ENCODE results near the gene XRCC1.

DNA sequence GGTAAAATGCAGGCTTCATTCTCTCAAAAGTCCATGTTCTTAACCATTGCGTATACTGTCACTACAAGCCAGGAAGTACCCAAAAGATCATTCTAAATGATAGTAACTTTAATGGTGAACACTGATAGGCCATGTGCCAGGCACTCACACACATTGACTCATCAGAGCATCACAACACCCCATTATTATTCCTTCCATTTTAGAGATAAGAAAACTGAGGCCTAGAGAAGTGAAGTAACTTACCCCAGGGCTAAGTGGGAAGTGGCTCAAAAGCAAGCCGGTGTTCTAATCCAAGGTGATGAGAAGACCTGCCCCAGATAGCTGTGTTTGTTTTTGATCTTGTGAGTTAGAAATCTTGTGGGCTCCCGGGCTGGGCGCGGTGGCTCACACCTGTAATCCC lies 69.4 kb downstream of the XRCC1 start:
- TF ChIP-seq, protein P1, sequence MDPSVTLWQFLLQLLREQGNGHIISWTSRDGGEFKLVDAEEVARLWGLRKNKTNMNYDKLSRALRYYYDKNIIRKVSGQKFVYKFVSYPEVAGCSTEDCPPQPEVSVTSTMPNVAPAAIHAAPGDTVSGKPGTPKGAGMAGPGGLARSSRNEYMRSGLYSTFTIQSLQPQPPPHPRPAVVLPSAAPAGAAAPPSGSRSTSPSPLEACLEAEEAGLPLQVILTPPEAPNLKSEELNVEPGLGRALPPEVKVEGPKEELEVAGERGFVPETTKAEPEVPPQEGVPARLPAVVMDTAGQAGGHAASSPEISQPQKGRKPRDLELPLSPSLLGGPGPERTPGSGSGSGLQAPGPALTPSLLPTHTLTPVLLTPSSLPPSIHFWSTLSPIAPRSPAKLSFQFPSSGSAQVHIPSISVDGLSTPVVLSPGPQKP (IDR thresholded peaks at IDR 0.05; ENCODE audit: low read depth, low read length): no peak
- TF ChIP-seq NFYA (IDR thresholded peaks at IDR 0.05; ENCODE audit: borderline replicate concordance, low read depth, low read length) (no peak), PAX8 (IDR thresholded peaks at IDR 0.05) (no peak), ZNF274 (IDR thresholded peaks at IDR 0.05; ENCODE audit: insufficient read depth, insufficient read length) (no peak)
- TF ChIP-seq, protein P2, sequence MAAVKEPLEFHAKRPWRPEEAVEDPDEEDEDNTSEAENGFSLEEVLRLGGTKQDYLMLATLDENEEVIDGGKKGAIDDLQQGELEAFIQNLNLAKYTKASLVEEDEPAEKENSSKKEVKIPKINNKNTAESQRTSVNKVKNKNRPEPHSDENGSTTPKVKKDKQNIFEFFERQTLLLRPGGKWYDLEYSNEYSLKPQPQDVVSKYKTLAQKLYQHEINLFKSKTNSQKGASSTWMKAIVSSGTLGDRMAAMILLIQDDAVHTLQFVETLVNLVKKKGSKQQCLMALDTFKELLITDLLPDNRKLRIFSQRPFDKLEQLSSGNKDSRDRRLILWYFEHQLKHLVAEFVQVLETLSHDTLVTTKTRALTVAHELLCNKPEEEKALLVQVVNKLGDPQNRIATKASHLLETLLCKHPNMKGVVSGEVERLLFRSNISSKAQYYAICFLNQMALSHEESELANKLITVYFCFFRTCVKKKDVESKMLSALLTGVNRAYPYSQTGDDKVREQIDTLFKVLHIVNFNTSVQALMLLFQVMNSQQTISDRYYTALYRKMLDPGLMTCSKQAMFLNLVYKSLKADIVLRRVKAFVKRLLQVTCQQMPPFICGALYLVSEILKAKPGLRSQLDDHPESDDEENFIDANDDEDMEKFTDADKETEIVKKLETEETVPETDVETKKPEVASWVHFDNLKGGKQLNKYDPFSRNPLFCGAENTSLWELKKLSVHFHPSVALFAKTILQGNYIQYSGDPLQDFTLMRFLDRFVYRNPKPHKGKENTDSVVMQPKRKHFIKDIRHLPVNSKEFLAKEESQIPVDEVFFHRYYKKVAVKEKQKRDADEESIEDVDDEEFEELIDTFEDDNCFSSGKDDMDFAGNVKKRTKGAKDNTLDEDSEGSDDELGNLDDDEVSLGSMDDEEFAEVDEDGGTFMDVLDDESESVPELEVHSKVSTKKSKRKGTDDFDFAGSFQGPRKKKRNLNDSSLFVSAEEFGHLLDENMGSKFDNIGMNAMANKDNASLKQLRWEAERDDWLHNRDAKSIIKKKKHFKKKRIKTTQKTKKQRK (IDR thresholded peaks at IDR 0.05; ENCODE audit: low read depth, low read length): no peak

Measured in GM12878 (cell line).